PFSK-1 (cell line): ENCODE data around the gene SELENOF.

Source experiments
- FOXP2 ChIP-seq: optimal IDR thresholded peaks from 2 replicates; pipeline ENCODE3; 2011; ENCODE audit warnings: borderline replicate concordance, control low read depth, inconsistent platforms; ENCODE audit not compliant: insufficient read depth; ENCODE audit errors: extremely low read length, extremely low read depth
- POLR2AphosphoS5 ChIP-seq: IDR thresholded peaks from 2 replicates; pipeline ENCODE4 v1.6.1; 2012; ENCODE audit warnings: low read depth, mild to moderate bottlenecking, control low read depth, low read length, moderate library complexity
- SIN3A ChIP-seq: IDR thresholded peaks from 2 replicates; pipeline ENCODE4 v1.6.1; 2012; ENCODE audit warnings: mild to moderate bottlenecking, low read length, moderate library complexity, borderline replicate concordance; ENCODE audit not compliant: insufficient read depth
- TAF1 ChIP-seq: IDR thresholded peaks from 2 replicates; pipeline ENCODE4 v1.6.1; 2012; ENCODE audit warnings: low read length, control low read depth, borderline replicate concordance; ENCODE audit not compliant: insufficient read depth
- TF ChIP-seq, protein P1 (sequence below), 2 experiments: IDR thresholded peaks; 2 replicates each; pipeline versions ENCODE4 v1.6.1 to v1.8.0; 2011 to 2012; ENCODE audit warnings: low read depth in 2 of 2, low read length in 2 of 2, control low read depth in 1 of 2, inconsistent platforms in 1 of 2, mild to moderate bottlenecking in 1 of 2, moderate library complexity in 1 of 2; ENCODE audit not compliant: insufficient read depth in 1 of 2

The SELENOF gene

DNA sequence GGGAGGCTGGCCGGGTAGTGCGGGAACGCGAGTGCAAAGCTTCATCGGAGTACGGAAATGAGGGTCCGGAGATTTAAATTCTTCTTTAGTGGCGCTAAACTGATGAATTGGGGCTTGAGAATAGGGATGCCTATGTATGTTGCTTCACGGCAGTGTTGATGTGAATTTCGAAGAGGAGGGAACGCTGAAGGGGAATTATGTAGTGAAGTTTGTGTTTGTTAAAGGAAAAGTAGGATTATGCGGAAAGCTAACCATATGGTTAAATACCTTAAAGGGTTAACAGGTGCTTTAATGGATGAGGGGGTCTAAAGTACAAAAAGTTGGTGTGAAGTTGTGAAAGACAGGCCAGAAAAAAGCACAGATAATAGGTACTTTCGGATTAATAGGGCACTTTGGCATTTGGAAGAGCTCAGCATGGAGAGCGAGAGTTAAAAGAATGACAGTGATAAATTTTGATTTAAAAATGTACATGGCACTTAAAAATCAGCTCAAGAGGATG is 1.9 kb upstream of the SELENOF start:
- no peak for TF ChIP-seq POLR2AphosphoS5
- no peak for TF ChIP-seq TAF1
- no peak for TF ChIP-seq FOXP2
- no peak for TF ChIP-seq SIN3A
- TF ChIP-seq, protein P1, sequence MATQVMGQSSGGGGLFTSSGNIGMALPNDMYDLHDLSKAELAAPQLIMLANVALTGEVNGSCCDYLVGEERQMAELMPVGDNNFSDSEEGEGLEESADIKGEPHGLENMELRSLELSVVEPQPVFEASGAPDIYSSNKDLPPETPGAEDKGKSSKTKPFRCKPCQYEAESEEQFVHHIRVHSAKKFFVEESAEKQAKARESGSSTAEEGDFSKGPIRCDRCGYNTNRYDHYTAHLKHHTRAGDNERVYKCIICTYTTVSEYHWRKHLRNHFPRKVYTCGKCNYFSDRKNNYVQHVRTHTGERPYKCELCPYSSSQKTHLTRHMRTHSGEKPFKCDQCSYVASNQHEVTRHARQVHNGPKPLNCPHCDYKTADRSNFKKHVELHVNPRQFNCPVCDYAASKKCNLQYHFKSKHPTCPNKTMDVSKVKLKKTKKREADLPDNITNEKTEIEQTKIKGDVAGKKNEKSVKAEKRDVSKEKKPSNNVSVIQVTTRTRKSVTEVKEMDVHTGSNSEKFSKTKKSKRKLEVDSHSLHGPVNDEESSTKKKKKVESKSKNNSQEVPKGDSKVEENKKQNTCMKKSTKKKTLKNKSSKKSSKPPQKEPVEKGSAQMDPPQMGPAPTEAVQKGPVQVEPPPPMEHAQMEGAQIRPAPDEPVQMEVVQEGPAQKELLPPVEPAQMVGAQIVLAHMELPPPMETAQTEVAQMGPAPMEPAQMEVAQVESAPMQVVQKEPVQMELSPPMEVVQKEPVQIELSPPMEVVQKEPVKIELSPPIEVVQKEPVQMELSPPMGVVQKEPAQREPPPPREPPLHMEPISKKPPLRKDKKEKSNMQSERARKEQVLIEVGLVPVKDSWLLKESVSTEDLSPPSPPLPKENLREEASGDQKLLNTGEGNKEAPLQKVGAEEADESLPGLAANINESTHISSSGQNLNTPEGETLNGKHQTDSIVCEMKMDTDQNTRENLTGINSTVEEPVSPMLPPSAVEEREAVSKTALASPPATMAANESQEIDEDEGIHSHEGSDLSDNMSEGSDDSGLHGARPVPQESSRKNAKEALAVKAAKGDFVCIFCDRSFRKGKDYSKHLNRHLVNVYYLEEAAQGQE (IDR thresholded peaks at IDR 0.05; ENCODE audit: insufficient read depth in 1 of 2, low read depth in 2 of 2, low read length in 2 of 2): no peak

DNA sequence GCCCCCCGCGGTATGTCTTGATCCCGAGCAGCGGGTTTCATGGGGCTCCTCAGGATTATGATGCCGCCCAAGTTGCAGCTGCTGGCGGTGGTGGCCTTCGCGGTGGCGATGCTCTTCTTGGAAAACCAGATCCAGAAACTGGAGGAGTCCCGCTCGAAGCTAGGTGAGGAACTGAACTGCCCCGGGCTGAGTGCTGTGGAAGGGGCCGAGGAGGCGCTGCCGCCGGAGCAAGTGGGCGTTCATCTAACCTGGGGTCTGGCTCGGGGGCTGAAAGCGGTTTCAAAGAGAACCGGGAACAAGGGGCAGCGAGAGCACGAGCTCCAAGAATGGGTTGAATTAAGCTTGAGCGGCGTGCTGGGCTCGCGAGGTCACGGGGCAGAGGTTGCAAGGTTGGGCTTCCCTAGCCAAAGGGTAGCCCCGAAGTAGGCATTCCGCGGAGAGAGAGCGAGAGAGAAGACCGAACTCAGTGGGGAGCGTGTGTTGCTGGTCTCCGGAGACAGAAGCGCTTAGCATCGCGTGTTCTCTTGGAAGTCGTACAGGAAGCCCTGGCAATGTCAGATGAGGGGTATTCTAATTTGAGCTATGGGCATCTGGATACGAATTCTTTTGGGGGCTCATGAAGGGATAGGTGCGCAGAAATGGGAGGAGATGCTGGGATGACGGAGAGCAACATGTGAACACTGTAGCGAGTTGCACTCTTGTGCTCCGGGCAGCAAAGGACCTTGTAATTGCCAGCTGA is 1.2 kb upstream of the SELENOF start:
- TF ChIP-seq POLR2AphosphoS5 (no peak), SIN3A (peak; percentile 80; the same call in 1 of the 2 replicates)

DNA sequence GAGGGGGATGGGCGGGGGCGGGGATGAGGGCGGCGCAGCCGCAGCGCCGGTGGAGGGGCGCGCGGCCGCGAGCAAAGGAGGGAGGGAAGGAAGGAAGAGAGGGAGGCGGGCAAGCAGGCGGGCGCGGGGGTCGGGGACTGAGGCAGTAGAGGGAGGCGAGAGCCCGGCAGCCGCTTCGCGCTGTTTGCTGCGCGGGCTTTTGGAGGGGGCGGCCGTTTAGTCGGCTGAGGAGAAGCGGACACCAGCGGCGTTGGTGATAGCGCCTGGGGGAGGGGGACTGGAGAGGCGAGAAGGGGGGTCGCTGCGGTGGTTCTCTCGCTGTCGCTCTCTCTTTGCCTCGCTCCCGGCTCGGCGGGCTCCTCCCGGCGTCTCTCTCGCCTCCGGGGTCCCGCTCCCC is 673 bp upstream of the SELENOF start, which contains the start of gene HS2ST1:
Gene HS2ST1 (plus strand): TSS at position 35 of the 397 bp plus-strand sequence.
- TF ChIP-seq TAF1: peak; percentile 84; the same call in 1 of the 2 replicates
- TF ChIP-seq FOXP2: no peak
- peak; percentile 60; the same call in 1 of the 2 replicates for TF ChIP-seq POLR2AphosphoS5
- peak; percentile 59; the same call in 1 of the 2 replicates for TF ChIP-seq SIN3A
- TF ChIP-seq, protein P1 (IDR thresholded peaks at IDR 0.05; ENCODE audit: insufficient read depth in 1 of 2, low read depth in 2 of 2, low read length in 2 of 2): peak in 1 of 2 experiments; percentile 38; a peak in 1 of 4 replicates

DNA sequence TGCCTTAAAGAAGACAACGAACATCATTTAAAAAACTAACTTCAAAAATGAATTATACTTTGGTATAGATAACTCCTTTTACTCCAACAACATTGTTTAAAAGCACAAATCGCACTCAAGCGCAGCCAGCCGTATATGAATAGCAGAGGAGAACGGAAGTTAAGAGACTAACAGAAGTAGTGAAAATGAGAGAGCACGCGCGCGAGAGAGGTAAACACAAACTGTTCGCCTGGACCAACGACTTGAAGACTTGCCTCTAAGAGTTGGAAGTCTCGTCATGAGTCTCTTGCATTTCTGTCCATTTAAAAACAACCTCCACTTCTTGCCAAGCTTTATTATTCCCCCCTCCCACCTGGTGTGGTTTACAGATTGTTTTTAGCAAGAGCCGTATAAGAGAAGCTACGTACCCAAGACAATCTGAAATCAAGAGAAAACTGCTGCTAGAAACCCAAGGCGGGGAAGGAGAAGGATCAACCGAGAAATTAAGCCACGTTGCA is 479 bp downstream of the SELENOF start:
- TF ChIP-seq POLR2AphosphoS5 (no peak), FOXP2 (no peak), TAF1 (no peak), SIN3A (no peak)
- TF ChIP-seq, protein P1 (IDR thresholded peaks at IDR 0.05; ENCODE audit: insufficient read depth in 1 of 2, low read depth in 2 of 2, low read length in 2 of 2): no peak

DNA sequence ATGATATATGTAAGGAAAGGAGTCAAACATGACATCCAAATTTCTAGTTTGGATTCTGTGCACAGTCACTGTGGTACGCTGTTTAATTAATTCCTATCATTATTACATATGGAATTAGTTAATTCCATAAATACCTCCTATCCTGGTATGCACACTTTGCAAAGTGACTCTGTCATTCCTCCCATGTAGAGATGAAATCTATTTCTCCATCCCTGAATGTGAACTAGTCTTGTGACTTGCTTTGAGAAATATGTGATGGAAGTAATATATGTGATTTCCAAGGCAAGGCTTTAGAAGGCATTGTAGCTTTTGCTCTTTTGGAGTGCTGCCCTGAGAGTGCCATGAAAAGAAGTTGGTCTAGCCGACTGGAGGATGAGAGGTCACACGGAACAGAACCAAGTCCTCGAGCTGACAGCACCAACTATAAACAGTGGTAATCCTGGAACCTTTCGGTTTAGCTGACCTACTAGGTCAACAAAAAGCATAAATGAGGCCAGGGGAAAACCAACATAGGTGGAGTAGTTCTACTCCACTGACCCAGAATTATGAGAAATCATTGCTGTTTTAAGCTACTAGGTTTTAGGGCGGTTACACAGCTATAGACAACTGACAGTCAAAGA is 1.5 kb downstream of the SELENOF start:
- no peak for TF ChIP-seq TAF1
- no peak for TF ChIP-seq FOXP2
- no peak for TF ChIP-seq SIN3A
- TF ChIP-seq, protein P1 (IDR thresholded peaks at IDR 0.05; ENCODE audit: insufficient read depth in 1 of 2, low read depth in 2 of 2, low read length in 2 of 2): no peak
- no peak for TF ChIP-seq POLR2AphosphoS5
